Stomach (tissue), 9 donors: ENCODE measurements around the gene SIPA1. TPM values are rescaled to one million over a fixed set of nuclear protein-coding genes. Genes with fewer than 3 reads are reported as not detected.

ENCODE experiments used
- DNase-seq, 2 donors: peaks; one replicate each; pipeline versions ENCODE4 v3.0.0 to v3.0.0-alpha.2; 2013 to 2019
- H3K27ac ChIP-seq, 5 donors: fragments of 200-600 bp in 4 of 5; sonication (generic) in 4 of 5; one replicate each; pipeline ENCODE4 v1.5.1; 2013 to 2019; ENCODE audit warnings: mild to moderate bottlenecking in 1 of 5, moderate library complexity in 1 of 5
- H3K27me3 ChIP-seq, 3 donors: fragments of 200-600 bp; sonication (generic); one replicate each; pipeline ENCODE4 v1.5.1; 2017 to 2019; ENCODE audit warnings: mixed run types in 1 of 3
- H3K36me3 ChIP-seq, 4 donors: fragments of 200-600 bp; sonication (generic); 1 replicate in 3 of 4; 2 replicates in 1 of 4; pipeline ENCODE4 v1.5.1; 2016 to 2019
- H3K4me1 ChIP-seq, 4 donors: fragments of 200-600 bp; sonication (generic); one replicate each; pipeline ENCODE4 v1.5.1; 2016 to 2019
- H3K4me3 ChIP-seq, 4 donors: fragments of 200-600 bp; sonication (generic) in 3 of 4; one replicate each; pipeline ENCODE4 v1.5.1; 2016 to 2019; ENCODE audit warnings: mild to moderate bottlenecking in 1 of 4
- H3K9me3 ChIP-seq, 4 donors: fragments of 200-600 bp; sonication (generic); one replicate each; pipeline ENCODE4 v1.5.1; 2016 to 2019
- CTCF ChIP-seq, 7 experiments: fragments of 450-650 bp in 4 of 7; fragments of 200-600 bp in 3 of 7; sonication (generic) in 3 of 7; IDR thresholded peaks; one replicate each; pipeline ENCODE4 v1.5.1; 2016 to 2019; ENCODE audit warnings: antibody characterized with exemption in 7 of 7, control low read depth in 2 of 7, mild to moderate bottlenecking in 1 of 7
- EP300 ChIP-seq: sonication (generic); formaldehyde crosslinking; IDR thresholded peaks from one replicate; pipeline ENCODE4 v1.6.1; 2017; ENCODE audit warnings: antibody characterized with exemption
- POLR2A ChIP-seq, 4 donors: fragments of 450-650 bp; IDR thresholded peaks; one replicate each; pipeline ENCODE4 v1.6.1; 2016; ENCODE audit warnings: antibody characterized with exemption in 4 of 4, control low read depth in 2 of 4, mild to moderate bottlenecking in 1 of 4, moderate library complexity in 1 of 4
- POLR2AphosphoS5 ChIP-seq, 3 donors: sonication (generic); formaldehyde crosslinking; IDR thresholded peaks; one replicate each; pipeline ENCODE4 v1.6.1; 2016; ENCODE audit warnings: antibody characterized with exemption in 3 of 3
- WGBS, 5 donors: extraction: QIAGEN DNeasy Blood & Tissue Kit in 3 of 5; methylation state at CpG; one replicate each; pipeline versions ENCODE4 v1.1.5 to v1.1.7; 2013 to 2018; 5-methylcytosine and 5-hydroxymethylcytosine counted together
- intact Hi-C: fragments of 100-400 bp; cut with DNase I; formaldehyde crosslinking; loops from one replicate; pipeline ENCODE4 v1.15.1; 2023; ENCODE audit warnings: low total_unique reads
- polyA plus RNA-seq, 3 donors: library from polyadenylated mRNA; stranded (reverse); fragments of 200-250 nt; gene quantifications; one replicate each; pipeline ENCODE4 v1.2.3, GENCODE V29; 2013
- total RNA-seq, 5 donors: library from RNA; depleted of rRNA; stranded (reverse); fragments of >200 nt; gene quantifications; one replicate each; pipeline versions ENCODE4 v1.1.0 to v1.2.3, GENCODE V29; 2014 to 2016
- donor health status: healthy with polysubstance abuse.
- donor health status: Bipolar disorder and iron deficiency.
- donor health status: healthy.

The SIPA1 gene
- total and polyA plus RNA-seq, 8 donors: 13.2 to 80.4 (median 42.4) TPM

- intact Hi-C loops: no loop called here
- Histone ChIP-seq H3K9me3 (no peaks in the 10 kb centered on the region), H3K27ac (peak overlapping the region in 4 of 5 donors; percentile 62 to 84 (median 80)), H3K27me3 (no peaks in the 10 kb centered on the region), H3K4me3 (peak overlapping the region; percentile 23 to 45 (median 32)), H3K36me3 (peaks cover 37 to 92% (median 83%) of the 10 kb centered on the region in 4 donors), H3K4me1 (peaks cover 52 to 67% (median 59%) of the 10 kb centered on the region in 4 donors)
- 76 to 84% (median 77%) methylated on average over 32 to 37 of the region's 37 CpGs for WGBS, 5 donors
- TF ChIP-seq CTCF (IDR thresholded peaks at IDR 0.05) (no peak), POLR2AphosphoS5 (IDR thresholded peaks at IDR 0.05) (no peak), EP300 (no peak), POLR2A (IDR thresholded peaks at IDR 0.05) (no peak)
- DNase-seq: no peak
Measured at GRCh38 chr11:65607614-65608426, 30.1 kb upstream of the SIPA1 start.

GRCh38 chr11:65609229-65609628 lies 28.7 kb upstream of the SIPA1 start:
- Histone ChIP-seq H3K36me3 (peaks cover 26 to 80% (median 70%) of the 10 kb centered on the region in 4 donors), H3K4me3 (no peak overlapping the region), H3K4me1 (peaks cover 59 to 77% (median 68%) of the 10 kb centered on the region in 4 donors), H3K27ac (peak overlapping the region in 3 of 5 donors; percentile 95 to 99 (median 98)), H3K27me3 (no peaks in the 10 kb centered on the region), H3K9me3 (no peaks in the 10 kb centered on the region)
- intact Hi-C loops: no loop called here
- TF ChIP-seq CTCF (IDR thresholded peaks at IDR 0.05): no peak
- no peak for TF ChIP-seq POLR2A (IDR thresholded peaks at IDR 0.05)
- TF ChIP-seq EP300: no peak
- TF ChIP-seq POLR2AphosphoS5 (IDR thresholded peaks at IDR 0.05): no peak
- DNase-seq: no peak
- 37 to 45% (median 40%) methylated on average over 3 of the region's 3 CpGs for WGBS, 5 donors

DNA sequence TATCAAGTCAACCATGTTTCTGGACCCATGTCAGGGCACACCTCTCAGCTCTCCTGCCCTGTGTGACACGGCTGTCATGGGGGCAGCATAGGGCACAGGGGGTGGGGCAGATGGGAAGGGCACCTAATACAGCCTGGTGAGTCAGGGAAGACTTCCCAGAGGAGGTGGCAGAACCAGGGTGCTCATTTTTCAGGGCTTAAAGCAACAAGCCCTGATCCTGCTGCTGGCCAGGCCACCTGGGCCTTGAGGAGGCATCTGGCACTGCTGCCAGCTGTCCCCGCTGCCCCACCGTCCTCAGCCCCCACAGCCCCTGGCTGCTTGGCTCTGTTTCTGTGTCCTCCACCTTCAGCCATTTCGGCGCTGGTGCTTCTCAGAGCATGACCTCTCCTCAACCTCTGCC lies 28.2 kb upstream of the SIPA1 start:
- H3K27me3 ChIP-seq: no peaks in the 10 kb centered on the region
- no peak for DNase-seq
- peaks cover 21 to 75% (median 65%) of the 10 kb centered on the region in 4 donors for H3K36me3 ChIP-seq
- peak overlapping the region in 3 of 5 donors; percentile 95 to 99 (median 98) for H3K27ac ChIP-seq
- peaks cover 59 to 77% (median 68%) of the 10 kb centered on the region in 4 donors for H3K4me1 ChIP-seq
- TF ChIP-seq POLR2AphosphoS5 (IDR thresholded peaks at IDR 0.05) (no peak), EP300 (no peak)
- WGBS, 5 donors: 65 to 80% (median 73%) methylated on average over 5 of the region's 5 CpGs
- intact Hi-C loops: no loop called here
- H3K4me3 ChIP-seq: peak overlapping the region in 2 of 4 donors; percentile 3 to 98
- no peaks in the 10 kb centered on the region for H3K9me3 ChIP-seq

- intact Hi-C loops: no loop called here
- no peak for DNase-seq
- peak overlapping the region in 3 of 4 donors; percentile 76 to 98 (median 82) for H3K4me3 ChIP-seq
- H3K4me1 ChIP-seq: peaks cover 59 to 77% (median 68%) of the 10 kb centered on the region in 4 donors
- no peaks in the 10 kb centered on the region for H3K27me3 ChIP-seq
- WGBS, 5 donors: 45 to 65% (median 61%) methylated on average over 5 to 6 of the region's 6 CpGs
- peaks cover 14 to 68% (median 58%) of the 10 kb centered on the region in 4 donors for H3K36me3 ChIP-seq
- H3K27ac ChIP-seq: peak overlapping the region; percentile 5 to 99 (median 95)
- TF ChIP-seq EP300: no peak
- TF ChIP-seq POLR2AphosphoS5 (IDR thresholded peaks at IDR 0.05): no peak
- TF ChIP-seq POLR2A (IDR thresholded peaks at IDR 0.05): no peak
- no peak for TF ChIP-seq CTCF (IDR thresholded peaks at IDR 0.05)
- no peaks in the 10 kb centered on the region for H3K9me3 ChIP-seq
Measured at GRCh38 chr11:65610404-65610803, 27.5 kb upstream of the SIPA1 start.
